HCEC 1CT (cell line): ENCODE data around the gene SCN5A.
"Not testable (repeated sequence)": the region's sequence is repeated elsewhere in the genome, so short reads cannot be mapped to it uniquely, and the experiment has no call there.

Experiments used
- DNase-seq: peaks from one replicate; pipeline ENCODE4 v3.0.0-alpha.2; 2017

Gene SCN5A

DNA sequence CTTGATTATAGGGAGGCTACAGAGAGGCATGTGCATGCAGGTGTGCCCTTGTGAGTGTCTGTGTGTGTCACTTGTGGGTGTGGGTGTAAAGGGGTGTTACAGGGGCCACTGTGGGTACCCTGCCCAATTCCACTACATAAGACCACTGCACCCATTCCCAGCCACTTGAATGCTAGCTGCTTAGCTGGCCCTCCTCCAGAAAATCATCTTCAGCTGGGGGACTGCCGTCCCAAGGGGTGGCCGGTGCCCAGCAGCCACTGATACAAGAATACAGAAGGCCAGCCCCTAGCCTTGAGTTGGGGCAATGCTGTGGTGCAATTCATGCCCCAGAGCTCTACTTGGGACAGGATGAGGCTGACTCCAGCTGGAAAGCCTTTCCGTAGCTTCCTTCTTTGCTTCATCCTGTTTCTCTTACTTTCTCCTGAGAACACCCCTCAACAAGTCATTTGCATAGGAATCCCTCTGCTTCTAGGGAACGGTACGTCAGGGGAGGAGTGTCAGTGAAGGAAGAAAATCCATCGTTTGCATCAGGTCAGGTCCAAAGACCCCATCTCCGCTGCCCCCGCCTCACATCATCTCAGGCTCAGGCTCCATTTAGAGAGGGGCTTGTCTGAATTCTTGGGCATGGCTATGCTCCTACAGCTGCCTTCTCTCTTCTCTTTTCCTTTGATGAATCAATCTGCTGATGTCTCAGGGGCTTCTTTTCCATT lies 72.0 kb downstream of the SCN5A start:
- no peak for DNase-seq

GRCh38 chr3:38576526-38577370 lies 72.7 kb downstream of the SCN5A start:
- no peak for DNase-seq

- DNase-seq, result no peak
Observed at GRCh38 chr3:38576131-38576525, 73.4 kb downstream of the SCN5A start.

GRCh38 chr3:38575279-38575843 lies 74.1 kb downstream of the SCN5A start:
- no peak for DNase-seq

- DNase-seq, result no peak
Observed at GRCh38 chr3:38574411-38575278, 74.8 kb downstream of the SCN5A start.

DNA sequence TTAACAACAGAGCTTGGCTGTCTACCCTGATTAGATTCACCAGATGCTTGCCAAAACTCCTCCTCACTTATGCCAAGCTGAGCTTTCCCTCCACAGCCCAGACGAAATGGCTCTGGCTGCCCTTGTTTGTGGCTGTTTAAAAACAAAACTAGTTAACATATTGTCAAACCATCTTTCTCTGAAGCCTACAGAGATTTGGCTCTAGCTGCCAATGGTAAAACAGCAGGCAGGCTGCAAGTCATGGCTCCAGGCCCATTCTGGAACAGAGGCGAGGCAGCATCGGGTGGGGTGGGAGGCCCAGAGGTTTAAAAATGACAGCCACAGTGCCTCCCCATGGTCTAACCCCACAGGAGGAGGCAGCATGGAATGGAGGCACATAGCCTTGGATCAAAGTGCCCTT lies 75.9 kb downstream of the SCN5A start:
- DNase-seq, result no peak

DNA sequence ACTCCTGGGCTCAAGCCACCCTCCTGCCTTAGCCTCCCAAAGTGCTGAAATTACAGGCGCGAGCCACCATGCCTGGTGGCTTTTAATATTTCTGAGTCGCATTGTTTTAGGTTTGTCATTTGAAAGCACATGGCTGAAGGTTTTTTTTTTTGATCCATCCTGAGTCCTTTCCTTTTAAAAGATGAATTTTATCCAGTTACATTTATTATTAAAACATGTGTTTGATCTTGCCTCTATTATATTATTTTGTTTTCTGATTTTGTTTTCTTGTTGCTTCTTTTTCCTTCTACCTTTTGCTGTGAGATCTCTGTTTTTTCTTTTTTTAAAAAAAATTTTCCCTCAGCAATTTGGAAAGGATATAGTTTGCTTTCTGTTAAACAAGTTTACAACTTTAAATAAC lies 76.4 kb downstream of the SCN5A start:
- no peak for DNase-seq

GRCh38 chr3:38567498-38567897 lies 82.0 kb downstream of the SCN5A start:
- no peak for DNase-seq

DNA sequence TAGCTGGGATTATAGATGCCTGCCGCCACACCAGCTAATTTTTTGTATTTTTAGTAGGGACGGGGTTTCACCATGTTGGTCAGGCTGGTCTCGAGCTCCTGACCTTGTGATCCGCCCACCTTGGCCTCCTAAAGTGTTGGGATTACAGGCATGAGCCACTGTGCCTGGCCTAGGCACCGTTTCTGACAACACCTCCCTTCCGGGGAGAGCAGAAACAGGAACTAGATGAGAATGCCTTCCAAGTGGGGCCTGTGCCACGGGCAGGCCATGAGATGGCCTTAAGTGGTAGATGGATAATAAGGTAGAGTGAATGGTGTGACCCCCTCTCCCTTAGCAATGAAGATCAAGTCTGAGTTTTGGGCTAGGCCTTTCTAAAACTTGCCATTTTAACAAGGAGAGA lies 82.7 kb downstream of the SCN5A start:
- DNase-seq, result not testable (repeated sequence)

- DNase-seq, result no peak
Observed at GRCh38 chr3:38566215-38566528, 83.3 kb downstream of the SCN5A start.

- DNase-seq, result no peak
Observed at GRCh38 chr3:38565339-38566214, 83.9 kb downstream of the SCN5A start.

GRCh38 chr3:38564631-38565338 lies 84.7 kb downstream of the SCN5A start:
- no peak for DNase-seq

DNA sequence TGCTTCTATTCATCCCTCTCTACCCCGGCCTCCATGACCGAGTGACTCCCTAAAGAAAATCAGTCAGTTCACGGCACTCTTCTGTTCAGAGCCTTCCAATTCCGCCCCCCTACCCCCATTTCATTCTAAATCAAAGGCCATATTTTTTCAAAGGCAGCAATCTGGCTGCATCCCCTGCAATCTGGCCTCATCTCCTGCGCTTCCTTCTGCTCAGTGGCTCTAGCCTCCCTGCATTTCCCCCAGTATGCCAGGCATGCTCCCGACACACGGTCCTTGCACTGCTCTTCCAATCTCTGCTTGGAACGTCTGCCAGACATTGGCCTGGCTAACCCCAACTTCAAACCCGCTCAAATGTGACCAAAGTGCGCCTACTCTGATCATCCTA lies 85.6 kb downstream of the SCN5A start:
- no peak for DNase-seq

GRCh38 chr3:38563070-38563885 lies 86.2 kb downstream of the SCN5A start:
- DNase-seq, result no peak

DNA sequence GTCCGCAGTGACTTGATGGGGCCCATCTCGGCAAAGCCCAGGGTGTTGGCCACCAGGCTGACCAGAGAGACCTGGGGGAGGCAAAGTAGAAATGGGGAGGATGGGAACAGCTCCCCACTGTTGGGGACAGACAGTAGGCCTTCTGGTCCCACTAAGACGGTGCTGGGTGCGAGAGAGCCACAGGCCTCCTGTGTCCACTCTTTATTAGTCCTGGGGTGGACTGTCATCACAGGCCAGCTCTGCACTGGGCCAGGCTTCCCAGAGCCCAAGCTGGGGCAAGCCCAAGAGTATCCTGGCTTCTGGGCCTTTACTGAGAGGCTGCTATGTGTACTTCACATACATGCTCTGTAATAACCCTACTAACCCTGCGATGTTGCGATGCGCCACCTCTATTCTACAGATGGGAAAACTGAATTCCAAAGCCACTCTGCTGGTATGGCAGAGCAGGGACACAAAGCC lies 87.0 kb downstream of the SCN5A start:
- no peak for DNase-seq

- no peak for DNase-seq
Observed at GRCh38 chr3:38561746-38562466, 87.6 kb downstream of the SCN5A start.

GRCh38 chr3:38560996-38561717 lies 88.3 kb downstream of the SCN5A start:
- DNase-seq, result no peak

GRCh38 chr3:38560284-38560683 lies 89.2 kb downstream of the SCN5A start:
- no peak for DNase-seq

GRCh38 chr3:38558864-38559263 lies 90.6 kb downstream of the SCN5A start:
- no peak for DNase-seq
